PC-3 (cell line): ENCODE data around the gene INPP5F. TPM values are rescaled to one million over a fixed set of nuclear protein-coding genes. Genes with fewer than 3 reads are reported as not detected.
A peak's percentile ranks its signal among the peaks of the same experiment; 100 is the strongest.

Source experiments
- ATAC-seq: fragments of 200-7000 bp; cut with Tn5 transposase; 2 replicates; pipeline ENCODE4 v1.9.1; 2020; ENCODE audit warnings: mild to moderate bottlenecking, moderate library complexity
- BruUV-seq: library from RNA; stranded (reverse); fragments of 400-500 nt; replicated peaks from 2 replicates; lab custom pipeline; 2021; lab: Mats Ljungman, UMichigan
- CTCF ChIA-PET: fragments of 300-600 bp; sonication (Branson Sonifier 250); formaldehyde crosslinking; loops from one replicate; lab custom pipeline; 2022; ENCODE audit warnings: antibody characterized with exemption; lab: Charles Lee
- POLR2A ChIA-PET: fragments of 300-600 bp; sonication (Branson Sonifier 250); formaldehyde crosslinking; loops from one replicate; lab custom pipeline; 2022; ENCODE audit warnings: antibody characterized with exemption; ENCODE audit not compliant: unreplicated experiment; lab: Charles Lee
- DNase-seq: peaks from one replicate; pipeline ENCODE4 v3.0.0-alpha.2; 2015
- H2AFZ ChIP-seq: fragments of 300-600 bp; sonication (generic); 2 replicates; pipeline ENCODE4 v1.6.0; 2016; ENCODE audit warnings: antibody characterized with exemption, low read length
- H3F3A ChIP-seq: fragments of 300-600 bp; sonication (generic); one replicate; pipeline ENCODE4 v1.6.0; 2017; ENCODE audit warnings: antibody characterized with exemption, low read length, control low read depth, mild to moderate bottlenecking; ENCODE audit not compliant: unreplicated experiment
- H3K27ac ChIP-seq: fragments of 300-600 bp; sonication (generic); 2 replicates; pipeline ENCODE4 v1.5.1; 2016; ENCODE audit warnings: mild to moderate bottlenecking, low read length
- H3K27me3 ChIP-seq: fragments of 300-600 bp; sonication (generic); 2 replicates; pipeline ENCODE4 v1.6.1; 2016; ENCODE audit warnings: low read length, mixed read lengths
- H3K36me3 ChIP-seq: fragments of 300-600 bp; sonication (generic); 2 replicates; pipeline ENCODE4 v1.6.1; 2016; ENCODE audit warnings: low read depth, mixed run types, low read length, mixed read lengths
- H3K4me1 ChIP-seq: fragments of 300-600 bp; sonication (generic); 2 replicates; pipeline ENCODE4 v1.5.1; 2016; ENCODE audit warnings: low read length; ENCODE audit not compliant: insufficient read depth
- H3K4me2 ChIP-seq: fragments of 300-600 bp; sonication (generic); 2 replicates; pipeline ENCODE4 v1.6.0; 2016; ENCODE audit warnings: low read length
- H3K4me3 ChIP-seq: fragments of 300-600 bp; sonication (generic); 2 replicates; pipeline ENCODE4 v1.5.1; 2016; ENCODE audit warnings: mild to moderate bottlenecking, low read length, mixed read lengths
- H3K79me2 ChIP-seq: fragments of 300-600 bp; sonication (generic); 2 replicates; pipeline ENCODE4 v1.6.1; 2017; ENCODE audit warnings: low read length, mixed read lengths
- H3K9ac ChIP-seq: fragments of 300-600 bp; sonication (generic); 2 replicates; pipeline ENCODE4 v1.6.0; 2016; ENCODE audit warnings: mild to moderate bottlenecking, low read length
- H3K9me2 ChIP-seq: fragments of 300-600 bp; sonication (generic); replicated peaks from 2 replicates; pipeline ENCODE4 v1.6.1; 2016; ENCODE audit warnings: mixed run types, low read length, mixed read lengths
- H3K9me3 ChIP-seq: fragments of 300-600 bp; sonication (generic); 2 replicates; pipeline ENCODE4 v1.6.1; 2016; ENCODE audit warnings: low read length, mixed read lengths
- H4K20me1 ChIP-seq: fragments of 300-600 bp; sonication (generic); 2 replicates; pipeline ENCODE4 v1.6.1; 2016; ENCODE audit warnings: low read length, mixed read lengths
- CTCF ChIP-seq: fragments of 300-600 bp; sonication (generic); conservative IDR thresholded peaks from 2 replicates; pipeline ENCODE4 v1.5.1; 2017; ENCODE audit warnings: antibody characterized with exemption, low read depth, mild to moderate bottlenecking, low read length
- EZH2 ChIP-seq: fragments of 300-600 bp; sonication (generic); IDR thresholded peaks from one replicate; pipeline ENCODE4 v1.6.1; 2017; ENCODE audit warnings: antibody characterized with exemption, mild to moderate bottlenecking, low read length; ENCODE audit not compliant: unreplicated experiment
- EZH2phosphoT487 ChIP-seq: fragments of 300-600 bp; sonication (generic); IDR thresholded peaks from 2 replicates; pipeline ENCODE4 v1.6.1; 2018; ENCODE audit warnings: mild to moderate bottlenecking, antibody characterized with exemption, low read length, borderline replicate concordance
- intact Hi-C: fragments of 100-400 bp; cut with micrococcal nuclease; formaldehyde crosslinking; loops from 2 replicates; pipeline ENCODE4 v1.9.0; 2023
- total RNA-seq: library from RNA; depleted of rRNA; stranded (reverse); fragments of >200 nt; gene quantifications from 2 replicates; pipeline ENCODE4 v1.2.3, GENCODE V29; 2014

The INPP5F gene
- total RNA-seq, 1 experiment from 2014 or later: 8.2 TPM

- Histone ChIP-seq H3K36me3 (peaks cover 59% of the 10 kb centered on the region), H3K27ac (peak overlapping the region; percentile 78; the same call in 1 of the 2 replicates), H3K4me2 (no peak overlapping the region), H3K9me2 (no peaks in the 10 kb centered on the region), H3K27me3 (no peaks in the 10 kb centered on the region), H3K4me1 (peaks cover 20% of the 10 kb centered on the region), H2AFZ (no peak overlapping the region), H3K9me3 (no peaks in the 10 kb centered on the region), H3F3A (no peaks in the 10 kb centered on the region), H3K79me2 (no peaks in the 10 kb centered on the region), H3K4me3 (no peak overlapping the region), H4K20me1 (no peaks in the 10 kb centered on the region), H3K9ac (0 out of 2 replicates have a peak overlapping the region, but pooled peaks have one; percentile 21)
- intact Hi-C loops: no loop called here
- TF ChIP-seq CTCF: no peak
- TF ChIP-seq EZH2: no peak
- no peak for TF ChIP-seq EZH2phosphoT487
- CTCF ChIA-PET: no interaction called here
- no peak for ATAC-seq
- BruUV-seq: no TSS peak
- DNase-seq: no peak
- POLR2A ChIA-PET: no interaction called here
These were observed 107.1 kb downstream of the INPP5F start for GRCh38 chr10:119832951-119833350.

- Histone ChIP-seq H3K36me3 (peaks cover 64% of the 10 kb centered on the region), H3K4me1 (peaks cover 20% of the 10 kb centered on the region), H3K4me3 (no peak overlapping the region), H3K79me2 (no peaks in the 10 kb centered on the region), H2AFZ (no peak overlapping the region), H3K9ac (peak overlapping the region; percentile 24; the same call in 1 of the 2 replicates), H3K9me3 (no peaks in the 10 kb centered on the region), H3K27ac (peak overlapping the region; percentile 78), H3K4me2 (no peak overlapping the region), H3K9me2 (no peaks in the 10 kb centered on the region), H3K27me3 (no peaks in the 10 kb centered on the region), H3F3A (no peaks in the 10 kb centered on the region), H4K20me1 (no peaks in the 10 kb centered on the region)
- DNase-seq (peak; percentile 79), ATAC-seq (peak; percentile 56)
- TF ChIP-seq CTCF (no peak), EZH2 (no peak), EZH2phosphoT487 (no peak)
- ChIA-PET POLR2A (interaction anchor here (0.8 kb wide), 1 partner anchor 147 kb away, joined by 3 read pairs; no protein-coding TSS in a partner anchor), CTCF (no interaction called here)
- BruUV-seq: no TSS peak
- intact Hi-C loops: no loop called here
These were observed 108.3 kb downstream of the INPP5F start for GRCh38 chr10:119834188-119834587.

- DNase-seq (no peak), ATAC-seq (no peak)
- Histone ChIP-seq H3F3A (no peaks in the 10 kb centered on the region), H3K4me2 (no peak overlapping the region), H3K27ac (no peak overlapping the region), H3K9ac (no peak overlapping the region), H3K36me3 (peaks cover 49% of the 10 kb centered on the region), H3K27me3 (no peaks in the 10 kb centered on the region), H3K9me3 (no peaks in the 10 kb centered on the region), H2AFZ (no peak overlapping the region), H3K4me1 (no peaks in the 10 kb centered on the region), H3K4me3 (no peak overlapping the region), H3K79me2 (no peaks in the 10 kb centered on the region), H3K9me2 (no peaks in the 10 kb centered on the region), H4K20me1 (no peaks in the 10 kb centered on the region)
- intact Hi-C loops: no loop called here
- POLR2A ChIA-PET: no interaction called here
- CTCF ChIA-PET: no interaction called here
- BruUV-seq: no TSS peak
- TF ChIP-seq EZH2phosphoT487: no peak
- no peak for TF ChIP-seq EZH2
- TF ChIP-seq CTCF: no peak
These were observed 119.8 kb downstream of the INPP5F start for GRCh38 chr10:119845656-119846055.
